ENCODE data around the gene DKKL1.

DKKL1 gene

GRCh38 chr19:49396738-49397505 lies 33.2 kb downstream of the DKKL1 start:
- Histone ChIP-seq H2AFZ (ENCODE audit: low read depth) (no peak overlapping the region), H3K4me3 (IDR thresholded peaks at IDR 0.05; ENCODE audit: insufficient read depth, low read depth, low read length) (no peak overlapping the region), H3K4me1 (ENCODE audit: low read depth, poor library complexity, severe bottlenecking) (peaks cover 5% of the 10 kb centered on the region), H3K9ac (no peak overlapping the region), H3K36me3 (ENCODE audit: insufficient read depth) (no peaks in the 10 kb centered on the region), H3K27ac (no peak overlapping the region), H3K79me2 (ENCODE audit: insufficient read depth, low read depth) (no peaks in the 10 kb centered on the region), H3K27me3 (ENCODE audit: insufficient read depth, low read depth) (peaks cover 68% of the 10 kb centered on the region), H3K4me2 (no peak overlapping the region), H4K20me1 (ENCODE audit: insufficient read depth) (no peaks in the 10 kb centered on the region)
- TF ChIP-seq CTCF (conservative IDR thresholded peaks at IDR 0.05; ENCODE audit: low read depth, low read length), result no peak

- Histone ChIP-seq H3K9ac (no peak overlapping the region), H2AFZ (ENCODE audit: low read depth) (no peak overlapping the region), H3K79me2 (ENCODE audit: insufficient read depth, low read depth) (no peaks in the 10 kb centered on the region), H3K4me2 (no peak overlapping the region), H3K4me3 (IDR thresholded peaks at IDR 0.05; ENCODE audit: insufficient read depth, low read depth, low read length) (no peak overlapping the region), H4K20me1 (ENCODE audit: insufficient read depth) (no peaks in the 10 kb centered on the region), H3K27me3 (ENCODE audit: insufficient read depth, low read depth) (peaks cover 60% of the 10 kb centered on the region), H3K27ac (no peak overlapping the region), H3K36me3 (ENCODE audit: insufficient read depth) (no peaks in the 10 kb centered on the region), H3K4me1 (ENCODE audit: low read depth, poor library complexity, severe bottlenecking) (peaks cover 5% of the 10 kb centered on the region)
- no peak for TF ChIP-seq CTCF (conservative IDR thresholded peaks at IDR 0.05; ENCODE audit: low read depth, low read length)
Observed at GRCh38 chr19:49398001-49398615, 34.4 kb downstream of the DKKL1 start.

- Histone ChIP-seq H3K4me3 (IDR thresholded peaks at IDR 0.05; ENCODE audit: insufficient read depth, low read depth, low read length) (no peak overlapping the region), H2AFZ (ENCODE audit: low read depth) (no peak overlapping the region), H3K27ac (no peak overlapping the region), H3K27me3 (ENCODE audit: insufficient read depth, low read depth) (peaks cover 53% of the 10 kb centered on the region), H3K9ac (no peak overlapping the region), H3K36me3 (ENCODE audit: insufficient read depth) (no peaks in the 10 kb centered on the region), H4K20me1 (ENCODE audit: insufficient read depth) (no peaks in the 10 kb centered on the region), H3K79me2 (ENCODE audit: insufficient read depth, low read depth) (no peaks in the 10 kb centered on the region), H3K4me1 (ENCODE audit: low read depth, poor library complexity, severe bottlenecking) (peaks cover 13% of the 10 kb centered on the region), H3K4me2 (no peak overlapping the region)
- no peak for TF ChIP-seq CTCF (conservative IDR thresholded peaks at IDR 0.05; ENCODE audit: low read depth, low read length)
Observed at GRCh38 chr19:49398931-49399330, 35.3 kb downstream of the DKKL1 start.

GRCh38 chr19:49400029-49400428 lies 36.4 kb downstream of the DKKL1 start:
- Histone ChIP-seq H3K36me3 (ENCODE audit: insufficient read depth) (no peaks in the 10 kb centered on the region), H3K4me1 (ENCODE audit: low read depth, poor library complexity, severe bottlenecking) (peaks cover 14% of the 10 kb centered on the region)

More at GRCh38 chr19:49400029-49400428, 36.4 kb downstream of the DKKL1 start:
- Histone ChIP-seq H3K79me2 (ENCODE audit: insufficient read depth, low read depth) (no peaks in the 10 kb centered on the region), H3K27ac (no peak overlapping the region), H3K4me3 (IDR thresholded peaks at IDR 0.05; ENCODE audit: insufficient read depth, low read depth, low read length) (no peak overlapping the region), H3K4me2 (no peak overlapping the region), H3K27me3 (ENCODE audit: insufficient read depth, low read depth) (peaks cover 48% of the 10 kb centered on the region), H4K20me1 (ENCODE audit: insufficient read depth) (no peaks in the 10 kb centered on the region), H2AFZ (ENCODE audit: low read depth) (no peak overlapping the region), H3K9ac (no peak overlapping the region)
- no peak for TF ChIP-seq CTCF (conservative IDR thresholded peaks at IDR 0.05; ENCODE audit: low read depth, low read length)
